H9 (cell line): ENCODE data around the gene GNAT3. TPM values are rescaled to one million over a fixed set of nuclear protein-coding genes. Genes with fewer than 3 reads are reported as not detected.

ENCODE experiments used
- DNase-seq: peaks from one replicate; pipeline ENCODE4 v3.0.0-alpha.2; 2017
- H2AFZ ChIP-seq: one replicate; pipeline ENCODE4 v1.6.1; 2013; ENCODE audit warnings: mild to moderate bottlenecking, low read length, control low read depth, moderate library complexity
- H2AK5ac ChIP-seq: 2 replicates; pipeline ENCODE4 v1.6.1; 2013; ENCODE audit warnings: low read length, control low read depth, mixed read lengths; ENCODE audit not compliant: insufficient read length
- H2BK120ac ChIP-seq: one replicate; pipeline ENCODE4 v1.6.1; 2013; ENCODE audit warnings: low read depth, mild to moderate bottlenecking, low read length, control low read depth, inconsistent platforms; ENCODE audit not compliant: poor library complexity, severe bottlenecking
- H2BK12ac ChIP-seq: 2 replicates; pipeline ENCODE4 v1.6.1; 2013; ENCODE audit warnings: low read length, control low read depth, mixed read lengths, low read depth; ENCODE audit not compliant: insufficient read length
- H2BK15ac ChIP-seq: 2 replicates; pipeline ENCODE4 v1.6.1; 2013; ENCODE audit warnings: low read depth, low read length, control low read depth
- H2BK20ac ChIP-seq: one replicate; pipeline ENCODE4 v1.6.1; 2013; ENCODE audit warnings: low read depth, mild to moderate bottlenecking, low read length, control low read depth, inconsistent platforms; ENCODE audit not compliant: poor library complexity, severe bottlenecking
- H2BK5ac ChIP-seq: 2 replicates; pipeline ENCODE4 v1.6.1; 2013; ENCODE audit warnings: low read length, control low read depth, mixed read lengths; ENCODE audit not compliant: insufficient read length
- H3K14ac ChIP-seq: 2 replicates; pipeline ENCODE4 v1.6.1; 2013; ENCODE audit warnings: low read length, control low read depth; ENCODE audit not compliant: insufficient read depth
- H3K18ac ChIP-seq: 2 replicates; pipeline ENCODE4 v1.6.1; 2013; ENCODE audit warnings: low read depth, mild to moderate bottlenecking, mixed read lengths, low read length, control low read depth; ENCODE audit not compliant: insufficient read length
- H3K23ac ChIP-seq: 2 replicates; pipeline ENCODE4 v1.6.1; 2013; ENCODE audit warnings: low read length, control low read depth, mixed read lengths, low read depth; ENCODE audit not compliant: insufficient read length
- H3K23me2 ChIP-seq: 2 replicates; pipeline ENCODE4 v1.6.1; 2013; ENCODE audit warnings: low read depth, mild to moderate bottlenecking, mixed read lengths, low read length, control low read depth; ENCODE audit not compliant: insufficient read length, poor library complexity, severe bottlenecking
- H3K27ac ChIP-seq: 2 replicates; pipeline ENCODE4 v1.5.1; 2013; ENCODE audit warnings: low read length, control low read depth, mixed read lengths, low read depth; ENCODE audit not compliant: insufficient read length
- H3K27me3 ChIP-seq: 2 replicates; pipeline ENCODE4 v1.6.1; 2013; ENCODE audit warnings: low read length, control low read depth, inconsistent platforms; ENCODE audit not compliant: insufficient read depth
- H3K4ac ChIP-seq: 2 replicates; pipeline ENCODE4 v1.6.1; 2013; ENCODE audit warnings: low read depth, mild to moderate bottlenecking, control low read depth, inconsistent platforms, low read length, moderate library complexity
- H3K4me1 ChIP-seq: 2 replicates; pipeline ENCODE4 v1.6.1; 2013; ENCODE audit warnings: low read length, control low read depth, inconsistent platforms; ENCODE audit not compliant: insufficient read depth
- H3K4me2 ChIP-seq: 2 replicates; pipeline ENCODE4 v1.6.1; 2013; ENCODE audit warnings: low read length, control low read depth, mixed read lengths; ENCODE audit not compliant: insufficient read length, insufficient read depth
- H3K56ac ChIP-seq: 2 replicates; pipeline ENCODE4 v1.6.1; 2013; ENCODE audit warnings: low read depth, mild to moderate bottlenecking, mixed read lengths, low read length, control low read depth; ENCODE audit not compliant: insufficient read length
- H3K79me1 ChIP-seq: 2 replicates; pipeline ENCODE4 v1.6.1; 2013; ENCODE audit warnings: low read depth, mild to moderate bottlenecking, moderate library complexity, low read length, control low read depth, inconsistent platforms; ENCODE audit not compliant: insufficient read depth, poor library complexity, severe bottlenecking
- H3K79me2 ChIP-seq: 2 replicates; pipeline ENCODE4 v1.6.1; 2013; ENCODE audit warnings: low read length, control low read depth, inconsistent platforms; ENCODE audit not compliant: insufficient read depth
- H3K9ac ChIP-seq: 2 replicates; pipeline ENCODE4 v1.6.1; 2013; ENCODE audit warnings: low read length, control low read depth, mixed read lengths; ENCODE audit not compliant: insufficient read length; ENCODE audit errors: extremely low read depth
- H3K9me3 ChIP-seq: one replicate; pipeline ENCODE4 v1.6.1; 2013; ENCODE audit warnings: low read depth, low read length, inconsistent platforms; ENCODE audit not compliant: control insufficient read depth
- H3T11ph ChIP-seq: one replicate; pipeline ENCODE4 v1.6.1; 2013; ENCODE audit warnings: mild to moderate bottlenecking, low read length, control low read depth, inconsistent platforms
- H4K20me1 ChIP-seq: one replicate; pipeline ENCODE4 v1.6.1; 2013; ENCODE audit not compliant: control insufficient read depth, insufficient read length, insufficient read depth
- H4K5ac ChIP-seq: 2 replicates; pipeline ENCODE4 v1.6.1; 2013; ENCODE audit warnings: low read depth, mild to moderate bottlenecking, mixed read lengths, low read length, control low read depth; ENCODE audit not compliant: insufficient read length
- H4K8ac ChIP-seq: replicated peaks from 2 replicates; pipeline ENCODE4 v1.6.1; 2013; ENCODE audit warnings: low read length, control low read depth, mixed read lengths, low read depth; ENCODE audit not compliant: insufficient read length
- H4K91ac ChIP-seq: 2 replicates; pipeline ENCODE4 v1.6.1; 2013; ENCODE audit warnings: low read depth, mild to moderate bottlenecking, moderate library complexity, mixed read lengths, low read length, control low read depth; ENCODE audit not compliant: insufficient read length
- H3K27ac Mint-ChIP-seq, 3 experiments: 2 replicates in 2 of 3; 3 replicates in 1 of 3; pipeline ENCODE4 v1.8.0; 2020 to 2021; ENCODE audit warnings: mixed read lengths in 3 of 3, mild to moderate bottlenecking in 1 of 3, moderate library complexity in 1 of 3
- H3K27me3 Mint-ChIP-seq: 2 replicates; pipeline ENCODE4 v1.8.0; 2021; ENCODE audit warnings: low read depth, mild to moderate bottlenecking, moderate library complexity, mixed read lengths
- H3K36me3 Mint-ChIP-seq, 3 experiments: 2 replicates in 2 of 3; 3 replicates in 1 of 3; pipeline ENCODE4 v1.8.0; 2020 to 2021; ENCODE audit warnings: low read depth in 3 of 3, mixed read lengths in 3 of 3; ENCODE audit not compliant: insufficient read depth in 1 of 3
- H3K4me1 Mint-ChIP-seq, 2 experiments: 2 replicates each; pipeline ENCODE4 v1.8.0; 2020; ENCODE audit warnings: mixed read lengths in 2 of 2
- H3K4me3 Mint-ChIP-seq, 2 experiments: 2 replicates in 1 of 2; 3 replicates in 1 of 2; pipeline ENCODE4 v1.8.0; 2020 to 2021; ENCODE audit warnings: mild to moderate bottlenecking in 2 of 2, mixed read lengths in 2 of 2, moderate library complexity in 1 of 2
- H3K9me3 Mint-ChIP-seq, 2 experiments: 2 replicates in 1 of 2; 3 replicates in 1 of 2; pipeline ENCODE4 v1.8.0; 2020; ENCODE audit warnings: mild to moderate bottlenecking in 2 of 2, mixed read lengths in 2 of 2, moderate library complexity in 1 of 2
- WGBS: extraction: QIAGEN DNeasy Blood & Tissue Kit; methylation state at CpG from one replicate; pipeline ENCODE4 v1.1.7; 2013; ENCODE audit warnings: missing lambda C conversion rate, low lambda C conversion rate, mixed read lengths; ENCODE audit not compliant: insufficient read length; ENCODE audit errors: extremely low coverage; 5-methylcytosine and 5-hydroxymethylcytosine counted together
- total RNA-seq: library from RNA; stranded (reverse); gene quantifications from 2 replicates; pipeline ENCODE4 v1.2.1, GENCODE V29; 2021
- TF ChIP-seq, protein P1 (sequence below): fragments of 200-600 bp; sonication (generic); conservative IDR thresholded peaks from 3 replicates; pipeline ENCODE4 v1.8.0; 2021; ENCODE audit warnings: antibody characterized with exemption, mild to moderate bottlenecking

GNAT3 gene
- total RNA-seq, 1 experiment from 2014 or later = not detected

DNA sequence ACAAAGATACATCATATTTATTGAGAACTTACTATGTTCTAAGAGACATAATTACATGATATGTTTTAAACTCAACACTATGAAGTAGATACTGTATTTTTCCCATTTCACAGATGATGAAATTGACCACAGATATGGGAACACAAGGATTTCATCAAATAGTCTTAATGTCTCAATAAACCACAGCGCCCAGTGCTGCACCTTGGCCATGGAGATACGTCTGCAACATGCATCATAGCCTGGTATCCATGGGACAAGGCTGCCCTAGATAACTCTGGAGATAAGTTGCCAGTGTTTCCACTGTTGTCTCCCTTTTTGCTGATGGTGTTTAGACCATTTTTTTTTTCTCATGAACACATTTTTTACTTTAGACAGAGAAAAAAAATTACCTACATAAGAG lies 97.5 kb downstream of the GNAT3 start:
- H3K23me2 ChIP-seq = no peaks in the 10 kb centered on the region
- H3K23ac ChIP-seq = no peak overlapping the region
- H2BK5ac ChIP-seq = no peak overlapping the region
- WGBS = no CpG with 5 or more reads among the region's 2 CpGs
- H3K56ac ChIP-seq = no peak overlapping the region
- Mint-ChIP-seq H3K36me3 (no peaks in the 10 kb centered on the region), H3K27ac (no peak overlapping the region), H3K4me3 (no peak overlapping the region), H3K4me1 (peaks cover 6% of the 10 kb centered on the region in 2 experiments), H3K9me3 (no peaks in the 10 kb centered on the region; a peak in 1 of 5 replicates), H3K27me3 (no peaks in the 10 kb centered on the region)
- H3K79me1 ChIP-seq = no peaks in the 10 kb centered on the region
- no peak overlapping the region for H3K27ac ChIP-seq
- no peak overlapping the region for H3K18ac ChIP-seq
- no peak overlapping the region for H2BK15ac ChIP-seq
- H2AFZ ChIP-seq = no peak overlapping the region
- H3T11ph ChIP-seq = no peak overlapping the region
- no peak overlapping the region for H3K4me2 ChIP-seq
- no peak overlapping the region for H4K5ac ChIP-seq
- H3K9ac ChIP-seq = no peak overlapping the region
- H3K9me3 ChIP-seq = no peaks in the 10 kb centered on the region
- no peaks in the 10 kb centered on the region for H3K79me2 ChIP-seq
- H2BK12ac ChIP-seq = no peak overlapping the region
- DNase-seq = no peak
- no peaks in the 10 kb centered on the region for H3K27me3 ChIP-seq
- no peak overlapping the region for H2BK120ac ChIP-seq
- H2AK5ac ChIP-seq = no peak overlapping the region
- no peaks in the 10 kb centered on the region for H4K20me1 ChIP-seq
- H4K91ac ChIP-seq = no peak overlapping the region
- no peaks in the 10 kb centered on the region for H3K4me1 ChIP-seq
- TF ChIP-seq, protein P1, sequence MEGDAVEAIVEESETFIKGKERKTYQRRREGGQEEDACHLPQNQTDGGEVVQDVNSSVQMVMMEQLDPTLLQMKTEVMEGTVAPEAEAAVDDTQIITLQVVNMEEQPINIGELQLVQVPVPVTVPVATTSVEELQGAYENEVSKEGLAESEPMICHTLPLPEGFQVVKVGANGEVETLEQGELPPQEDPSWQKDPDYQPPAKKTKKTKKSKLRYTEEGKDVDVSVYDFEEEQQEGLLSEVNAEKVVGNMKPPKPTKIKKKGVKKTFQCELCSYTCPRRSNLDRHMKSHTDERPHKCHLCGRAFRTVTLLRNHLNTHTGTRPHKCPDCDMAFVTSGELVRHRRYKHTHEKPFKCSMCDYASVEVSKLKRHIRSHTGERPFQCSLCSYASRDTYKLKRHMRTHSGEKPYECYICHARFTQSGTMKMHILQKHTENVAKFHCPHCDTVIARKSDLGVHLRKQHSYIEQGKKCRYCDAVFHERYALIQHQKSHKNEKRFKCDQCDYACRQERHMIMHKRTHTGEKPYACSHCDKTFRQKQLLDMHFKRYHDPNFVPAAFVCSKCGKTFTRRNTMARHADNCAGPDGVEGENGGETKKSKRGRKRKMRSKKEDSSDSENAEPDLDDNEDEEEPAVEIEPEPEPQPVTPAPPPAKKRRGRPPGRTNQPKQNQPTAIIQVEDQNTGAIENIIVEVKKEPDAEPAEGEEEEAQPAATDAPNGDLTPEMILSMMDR = no peak
- H3K4ac ChIP-seq = no peak overlapping the region
- no peak overlapping the region for H3K14ac ChIP-seq
- no peak overlapping the region for H4K8ac ChIP-seq
- no peak overlapping the region for H2BK20ac ChIP-seq
